Measurements from ENCODE around the gene CYB5A.
A peak's percentile ranks its signal among the peaks of the same experiment; 100 is the strongest.
"Not testable (repeated sequence)": the region's sequence is repeated elsewhere in the genome, so short reads cannot be mapped to it uniquely, and the experiment has no call there.

CYB5A gene, protein sequence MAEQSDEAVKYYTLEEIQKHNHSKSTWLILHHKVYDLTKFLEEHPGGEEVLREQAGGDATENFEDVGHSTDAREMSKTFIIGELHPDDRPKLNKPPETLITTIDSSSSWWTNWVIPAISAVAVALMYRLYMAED

GRCh38 chr18:74291771-74292540 is at the start of gene CYB5A:
TSS of gene CYB5A (minus strand) at chr18:74291963. CDS start at chr18:74291875, 88 bp downstream.
- peak; percentile 98 to 99 for DNase-seq (ENCODE audit: low read depth in 2 of 2)

DNA sequence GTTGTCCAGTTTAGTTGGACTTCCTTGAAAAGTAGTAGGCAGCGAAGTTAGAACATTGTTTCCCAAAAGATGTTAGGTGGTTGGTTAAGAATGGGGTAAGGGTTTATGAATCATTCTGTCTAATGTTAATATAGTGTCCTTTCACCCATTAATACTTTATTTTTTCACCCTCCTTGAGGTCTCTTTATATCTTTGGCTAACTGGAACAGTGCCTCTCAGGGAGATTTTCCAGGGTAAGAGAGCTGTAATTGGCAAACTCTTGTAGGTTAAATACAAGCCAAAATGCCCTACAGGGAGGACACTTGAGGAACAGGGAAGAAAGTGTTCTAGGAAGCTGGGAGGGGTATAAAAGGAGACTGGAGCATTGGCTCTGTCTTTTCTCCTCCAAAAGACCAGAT is 46.1 kb upstream of the CYB5A start:
- DNase-seq (ENCODE audit: low read depth in 2 of 2), result no peak

- no peak for DNase-seq (ENCODE audit: low read depth in 2 of 2)
Observed at GRCh38 chr18:74337155-74337911, 45.6 kb upstream of the CYB5A start.

DNA sequence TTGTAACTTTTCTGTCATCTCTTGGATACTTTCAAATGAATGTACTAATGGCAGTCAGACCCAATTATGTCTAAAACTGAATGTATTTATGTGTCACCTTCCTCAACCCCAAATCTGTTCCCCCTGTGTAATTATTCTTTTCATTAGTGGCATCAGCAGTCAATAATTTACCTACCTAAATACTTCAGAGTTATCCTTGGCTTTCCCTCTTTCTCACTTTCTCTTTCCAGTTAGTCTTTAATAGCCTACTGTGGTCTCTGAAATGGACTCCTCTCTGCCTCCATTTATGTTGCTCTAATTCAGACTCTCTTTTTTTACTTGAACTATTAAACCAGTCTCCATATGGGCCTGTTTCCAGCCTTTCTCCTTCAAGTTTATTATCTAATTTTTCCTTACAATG is 44.9 kb upstream of the CYB5A start:
- no peak for DNase-seq (ENCODE audit: low read depth in 2 of 2)

- no peak for DNase-seq (ENCODE audit: low read depth in 2 of 2)
Observed at GRCh38 chr18:74334242-74334893, 42.6 kb upstream of the CYB5A start.

- no peak for DNase-seq (ENCODE audit: low read depth in 2 of 2)
Observed at GRCh38 chr18:74333091-74333490, 41.3 kb upstream of the CYB5A start.

GRCh38 chr18:74331404-74331803 is 39.6 kb upstream of the CYB5A start:
- DNase-seq (ENCODE audit: low read depth in 2 of 2), result no peak

GRCh38 chr18:74329688-74330205 is 38.0 kb upstream of the CYB5A start:
- DNase-seq (ENCODE audit: low read depth in 2 of 2), result no peak

GRCh38 chr18:74328206-74328605 is 36.4 kb upstream of the CYB5A start:
- DNase-seq (ENCODE audit: low read depth in 2 of 2), result no peak

GRCh38 chr18:74326791-74327190 is 35.0 kb upstream of the CYB5A start:
- DNase-seq (ENCODE audit: low read depth in 2 of 2), result not testable (repeated sequence)

- no peak for DNase-seq (ENCODE audit: low read depth in 2 of 2)
Observed at GRCh38 chr18:74326231-74326630, 34.5 kb upstream of the CYB5A start.

DNA sequence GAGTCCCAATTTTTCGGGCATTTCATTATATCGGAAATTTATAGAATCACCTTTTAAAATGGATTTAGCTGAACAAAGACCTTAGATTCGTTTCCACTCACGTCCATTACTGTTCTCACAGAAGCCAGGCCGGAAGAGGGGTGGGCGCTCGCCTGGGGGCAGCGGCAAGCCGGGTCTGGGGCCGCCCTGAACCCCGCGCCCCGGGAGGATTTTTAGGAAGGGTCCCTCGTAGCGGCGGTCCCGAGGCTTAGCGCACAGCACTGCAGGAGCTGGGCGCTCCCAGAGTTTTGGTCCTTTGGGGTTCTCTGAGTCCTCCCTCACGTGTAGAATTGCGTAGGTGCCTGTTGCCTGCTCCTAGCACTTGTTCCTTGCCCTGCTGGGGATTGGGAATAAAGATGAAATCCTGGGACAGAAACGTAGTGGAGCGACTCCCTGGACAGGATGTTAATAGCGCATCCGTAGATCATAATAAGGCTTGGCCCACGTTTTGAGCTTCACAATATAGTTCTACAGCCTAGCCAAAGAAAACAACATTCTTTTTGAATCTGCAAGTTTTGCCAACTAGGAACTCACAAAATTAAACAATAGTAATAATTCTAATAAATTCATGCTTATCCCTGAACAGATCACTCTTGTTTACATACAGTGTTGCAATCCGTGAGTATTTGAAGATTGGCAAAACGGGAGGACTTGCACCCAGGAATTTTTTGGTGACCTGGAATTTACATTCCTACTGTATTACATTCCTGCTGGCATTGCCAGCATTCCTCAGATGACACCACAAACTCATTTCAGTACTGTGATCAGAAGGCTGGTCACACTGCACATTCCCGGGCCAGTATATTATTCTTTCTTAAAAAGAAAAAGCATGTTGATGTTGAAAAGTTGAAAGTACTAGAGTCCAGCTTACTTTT is 24.8 kb upstream of the CYB5A start:
- DNase-seq (ENCODE audit: low read depth in 2 of 2), result no peak

GRCh38 chr18:74315464-74316256 is 23.9 kb upstream of the CYB5A start, which contains the start of gene C18orf63:
TSS of gene C18orf63 (plus strand) at chr18:74315839. CDS start at chr18:74317866, 2,027 bp downstream.
- DNase-seq (ENCODE audit: low read depth in 2 of 2), result no peak

DNA sequence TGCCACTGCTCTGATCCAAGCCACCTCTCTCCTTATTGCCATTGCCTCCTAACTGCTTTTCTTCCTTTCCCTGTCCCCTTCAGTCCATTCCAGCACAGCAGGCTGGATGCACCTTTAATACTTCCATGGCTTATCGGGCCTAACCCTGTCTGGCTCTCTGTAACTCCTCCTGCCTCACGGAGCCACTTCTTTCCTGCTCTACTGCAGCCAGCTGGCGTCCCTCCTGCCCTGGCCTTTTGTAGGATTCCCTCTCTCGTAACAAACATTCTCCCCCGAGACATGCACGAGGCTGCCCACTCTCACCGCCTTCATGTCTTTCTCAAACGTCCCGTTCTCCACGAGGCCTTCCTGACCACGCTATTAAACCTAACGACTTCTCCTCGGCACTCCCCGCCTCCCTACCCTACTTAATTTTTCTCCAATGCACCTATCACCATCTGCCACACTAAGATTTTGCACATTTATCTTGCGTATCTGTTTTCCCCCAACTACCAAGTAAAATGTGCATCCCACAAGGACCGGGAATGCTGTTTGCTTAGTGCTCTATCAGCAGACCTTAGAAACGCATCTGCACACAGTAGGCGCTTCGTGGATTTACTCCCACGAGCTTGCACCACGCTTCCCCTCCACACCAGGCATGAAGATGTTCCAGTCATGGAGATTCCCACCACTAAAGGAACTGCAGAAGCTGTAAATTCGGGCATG is 23.1 kb upstream of the CYB5A start:
- no peak for DNase-seq (ENCODE audit: low read depth in 2 of 2)

DNA sequence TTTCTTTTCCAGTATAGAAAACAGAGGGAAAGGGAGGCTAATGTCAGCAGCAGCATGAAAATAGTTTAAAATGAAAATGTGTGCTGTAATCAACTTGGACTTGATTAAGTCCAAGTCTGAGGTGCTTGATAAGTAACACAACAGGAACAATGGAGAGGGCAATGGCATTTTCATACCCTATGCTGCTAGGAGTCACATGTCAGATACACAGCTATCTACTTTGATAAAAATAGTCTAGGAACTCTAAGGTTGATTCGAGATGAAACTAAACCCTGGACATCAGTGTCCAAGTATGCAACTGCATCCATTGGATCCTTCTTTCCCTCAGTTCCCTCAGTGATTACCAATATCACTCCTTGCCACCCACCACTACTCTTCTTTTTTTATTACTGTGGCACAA is 19.2 kb upstream of the CYB5A start:
- no peak for DNase-seq (ENCODE audit: low read depth in 2 of 2)

GRCh38 chr18:74310411-74310810 is 18.6 kb upstream of the CYB5A start:
- DNase-seq (ENCODE audit: low read depth in 2 of 2), result no peak

DNA sequence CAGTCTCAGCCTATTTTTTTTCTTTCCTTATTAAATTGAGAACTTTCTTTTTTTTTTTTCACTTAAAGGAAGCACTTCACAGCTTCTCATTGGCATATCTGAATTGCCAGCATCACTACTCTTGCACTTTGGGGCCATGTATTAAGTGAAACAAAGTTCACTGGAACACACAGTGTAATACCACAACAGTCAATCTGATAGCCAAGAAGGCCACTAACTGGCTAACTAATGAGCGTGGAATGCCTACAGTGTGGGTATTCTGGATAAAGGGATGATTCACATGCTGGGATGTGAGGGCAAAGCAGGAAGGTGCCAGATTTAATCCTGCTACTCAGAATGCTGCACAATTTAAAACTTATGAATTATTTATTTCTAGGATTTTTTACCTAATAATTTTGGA is 12.2 kb upstream of the CYB5A start:
- DNase-seq (ENCODE audit: low read depth in 2 of 2), result no peak

GRCh38 chr18:74303306-74303705 is 11.5 kb upstream of the CYB5A start:
- DNase-seq (ENCODE audit: low read depth in 2 of 2), result no peak

DNA sequence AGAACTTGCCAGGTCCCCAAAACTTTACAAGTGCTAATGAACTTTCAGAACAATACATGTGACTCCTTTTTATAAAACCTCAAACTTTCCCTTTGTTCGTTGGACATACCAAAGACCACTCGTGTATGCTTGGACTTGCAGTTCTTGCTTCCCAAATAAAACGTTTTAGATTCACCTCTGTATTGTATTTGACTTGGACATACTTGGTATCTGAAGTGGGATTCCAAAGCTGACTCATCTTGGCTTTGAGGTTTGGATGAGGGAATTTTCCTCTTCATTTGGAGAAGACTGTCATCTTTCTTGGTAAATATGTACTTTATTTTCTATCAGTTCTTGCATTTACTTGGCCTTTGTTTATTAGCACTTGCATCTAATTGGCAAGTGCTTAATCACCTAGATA is 8.0 kb upstream of the CYB5A start:
- DNase-seq (ENCODE audit: low read depth in 2 of 2), result no peak

GRCh38 chr18:74299162-74299561 is 7.4 kb upstream of the CYB5A start:
- DNase-seq (ENCODE audit: low read depth in 2 of 2), result no peak

Data from activated CD8-positive, alpha-beta memory T cell treated with anti-CD3 and anti-CD28 coated beads for 4 hours (primary cell).